Neural cell (in vitro differentiated cells): ENCODE results near the gene FSD1L. TPM values are rescaled to one million over a fixed set of nuclear protein-coding genes. Genes with fewer than 3 reads are reported as not detected.

ENCODE experiments used
- H2AFZ ChIP-seq: fragments of 200-600, 300-800 bp; sonication (generic), shearing (Covaris generic); 2 replicates; pipeline ENCODE4 v1.6.0; 2014; ENCODE audit warnings: low read depth, mild to moderate bottlenecking, antibody characterized with exemption, low read length, moderate library complexity
- H3F3A ChIP-seq: fragments of 200-600 bp; shearing (Covaris generic); 2 replicates; pipeline ENCODE4 v1.6.1; 2016; ENCODE audit warnings: mild to moderate bottlenecking, moderate library complexity, mixed read lengths, antibody characterized with exemption, low read length; ENCODE audit not compliant: insufficient read depth, poor library complexity, severe bottlenecking
- H3K27ac ChIP-seq: fragments of 200-600, 300-800 bp; sonication (generic), shearing (Covaris generic); 2 replicates; pipeline ENCODE4 v1.5.1; 2014; ENCODE audit warnings: mild to moderate bottlenecking, low read length, moderate library complexity
- H3K27me3 ChIP-seq: fragments of 300-800, 200-600 bp; sonication (generic), shearing (Covaris generic); 2 replicates; pipeline ENCODE4 v1.6.0; 2014; ENCODE audit warnings: mild to moderate bottlenecking, low read depth, low read length, moderate library complexity; ENCODE audit not compliant: insufficient read depth
- H3K36me3 ChIP-seq: fragments of 300-800, 200-600 bp; sonication (generic), shearing (Covaris generic); 2 replicates; pipeline ENCODE4 v1.5.1; 2014; ENCODE audit warnings: mild to moderate bottlenecking, antibody characterized with exemption, low read length, moderate library complexity; ENCODE audit not compliant: insufficient read depth
- H3K4me2 ChIP-seq: fragments of 300-800, 200-600 bp; sonication (generic), shearing (Covaris generic); 2 replicates; pipeline ENCODE4 v1.6.0; 2014; ENCODE audit warnings: mild to moderate bottlenecking, low read length
- H3K4me3 ChIP-seq: fragments of 300-800, 200-600 bp; sonication (generic), shearing (Covaris generic); 2 replicates; pipeline ENCODE4 v1.5.1; 2014; ENCODE audit warnings: mild to moderate bottlenecking, low read length, moderate library complexity
- H3K79me2 ChIP-seq: fragments of 200-600 bp; shearing (Covaris generic); replicated peaks from 2 replicates; pipeline ENCODE4 v1.6.0; 2014; ENCODE audit warnings: mild to moderate bottlenecking, low read length, moderate library complexity; ENCODE audit not compliant: insufficient read depth
- H3K9ac ChIP-seq: fragments of 300-800, 200-600 bp; sonication (generic), shearing (Covaris generic); 2 replicates; pipeline ENCODE4 v1.6.1; 2016; ENCODE audit warnings: mild to moderate bottlenecking, low read length, mixed read lengths
- H3K9me2 ChIP-seq: fragments of 200-600 bp; shearing (Covaris generic); 2 replicates; pipeline ENCODE4 v1.6.1; 2016; ENCODE audit warnings: mild to moderate bottlenecking, low read length, mixed read lengths; ENCODE audit not compliant: insufficient read depth
- H3K9me3 ChIP-seq: fragments of 200-600, 300-800 bp; sonication (generic), shearing (Covaris generic); 2 replicates; pipeline ENCODE4 v1.6.1; 2016; ENCODE audit warnings: mild to moderate bottlenecking, mixed run types, low read length, moderate library complexity, mixed read lengths
- H4K20me1 ChIP-seq: fragments of 200-600 bp; shearing (Covaris generic); 2 replicates; pipeline ENCODE4 v1.6.1; 2016; ENCODE audit warnings: mild to moderate bottlenecking, mixed run types; ENCODE audit not compliant: insufficient read depth
- EP300 ChIP-seq: fragments of 450-650 bp; conservative IDR thresholded peaks from 2 replicates; pipeline ENCODE4 v1.6.1; 2014; ENCODE audit warnings: antibody characterized with exemption, mild to moderate bottlenecking, moderate library complexity; ENCODE audit not compliant: poor library complexity, severe bottlenecking
- EZH2 ChIP-seq: fragments of 200-600, 300-800 bp; shearing (Covaris generic), sonication (generic); IDR thresholded peaks from 2 replicates; pipeline ENCODE4 v1.6.1; 2014; ENCODE audit warnings: antibody characterized with exemption, low read length, borderline replicate concordance, mild to moderate bottlenecking; ENCODE audit not compliant: insufficient read depth, poor library complexity, severe bottlenecking
- MXI1 ChIP-seq: fragments of 450-650 bp; conservative IDR thresholded peaks from 2 replicates; pipeline ENCODE4 v1.6.1; 2014; ENCODE audit warnings: antibody characterized with exemption, mild to moderate bottlenecking; ENCODE audit not compliant: poor library complexity, severe bottlenecking
- POLR2AphosphoS5 ChIP-seq: IDR thresholded peaks from 2 replicates; pipeline ENCODE4 v1.6.1; 2012
- RAD21 ChIP-seq: fragments of 450-650 bp; conservative IDR thresholded peaks from 2 replicates; pipeline ENCODE4 v1.6.1; 2014; ENCODE audit warnings: antibody characterized with exemption, mild to moderate bottlenecking, moderate library complexity
- SMC3 ChIP-seq: fragments of 450-650 bp; conservative IDR thresholded peaks from 2 replicates; pipeline ENCODE4 v1.6.1; 2014; ENCODE audit warnings: antibody characterized with exemption, mild to moderate bottlenecking, moderate library complexity; ENCODE audit not compliant: poor library complexity
- TAF1 ChIP-seq: IDR thresholded peaks from 2 replicates; pipeline ENCODE4 v1.6.1; 2012; ENCODE audit warnings: low read depth
- polyA plus RNA-seq: library from polyadenylated mRNA; depleted of rRNA; stranded (reverse); fragments of >200 nt; gene quantifications from 2 replicates; pipeline ENCODE4 v1.2.3, GENCODE V29; 2014
- TF ChIP-seq, protein P1 (sequence below): IDR thresholded peaks from 2 replicates; pipeline ENCODE4 v1.6.1; 2012; ENCODE audit warnings: borderline replicate concordance
- TF ChIP-seq, protein P2 (sequence below): fragments of 450-650 bp; IDR thresholded peaks from 2 replicates; pipeline ENCODE4 v1.5.1; 2014; ENCODE audit warnings: antibody characterized with exemption, mild to moderate bottlenecking, moderate library complexity; ENCODE audit not compliant: poor library complexity, severe bottlenecking

Gene FSD1L
- polyA plus RNA-seq, 1 donor from 2014 or later: 42.8 TPM

DNA sequence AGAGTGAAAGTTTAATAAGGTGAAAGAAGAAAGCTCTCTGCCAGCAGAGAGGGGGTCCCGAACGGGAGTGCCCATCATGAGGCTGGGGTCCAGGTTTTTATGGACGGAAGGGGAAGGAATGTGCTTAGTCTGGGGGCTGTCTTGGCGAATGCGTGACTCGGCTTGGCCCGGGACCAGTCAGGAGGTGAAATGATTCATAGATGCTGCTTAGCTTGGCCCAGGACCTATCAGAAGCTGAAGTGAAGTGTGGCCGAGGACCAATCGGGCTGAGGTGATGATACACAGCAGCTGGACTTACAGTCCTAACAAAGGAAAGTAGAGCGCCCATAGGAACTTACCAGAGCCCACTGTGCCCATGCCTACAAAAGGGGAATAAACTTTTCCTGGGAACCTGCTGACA is 106.2 kb downstream of the FSD1L start:
- H3K79me2 ChIP-seq: peaks cover 9% of the 10 kb centered on the region
- no peaks in the 10 kb centered on the region for H4K20me1 ChIP-seq
- H2AFZ ChIP-seq: no peak overlapping the region
- no peaks in the 10 kb centered on the region for H3K27me3 ChIP-seq
- H3K4me2 ChIP-seq: no peak overlapping the region
- no peaks in the 10 kb centered on the region for H3F3A ChIP-seq
- no peak overlapping the region for H3K27ac ChIP-seq
- TF ChIP-seq POLR2AphosphoS5: no peak
- no peak for TF ChIP-seq EZH2
- no peak for TF ChIP-seq TAF1
- TF ChIP-seq SMC3: no peak
- no peak for TF ChIP-seq EP300
- TF ChIP-seq MXI1: no peak
- TF ChIP-seq, protein P1, sequence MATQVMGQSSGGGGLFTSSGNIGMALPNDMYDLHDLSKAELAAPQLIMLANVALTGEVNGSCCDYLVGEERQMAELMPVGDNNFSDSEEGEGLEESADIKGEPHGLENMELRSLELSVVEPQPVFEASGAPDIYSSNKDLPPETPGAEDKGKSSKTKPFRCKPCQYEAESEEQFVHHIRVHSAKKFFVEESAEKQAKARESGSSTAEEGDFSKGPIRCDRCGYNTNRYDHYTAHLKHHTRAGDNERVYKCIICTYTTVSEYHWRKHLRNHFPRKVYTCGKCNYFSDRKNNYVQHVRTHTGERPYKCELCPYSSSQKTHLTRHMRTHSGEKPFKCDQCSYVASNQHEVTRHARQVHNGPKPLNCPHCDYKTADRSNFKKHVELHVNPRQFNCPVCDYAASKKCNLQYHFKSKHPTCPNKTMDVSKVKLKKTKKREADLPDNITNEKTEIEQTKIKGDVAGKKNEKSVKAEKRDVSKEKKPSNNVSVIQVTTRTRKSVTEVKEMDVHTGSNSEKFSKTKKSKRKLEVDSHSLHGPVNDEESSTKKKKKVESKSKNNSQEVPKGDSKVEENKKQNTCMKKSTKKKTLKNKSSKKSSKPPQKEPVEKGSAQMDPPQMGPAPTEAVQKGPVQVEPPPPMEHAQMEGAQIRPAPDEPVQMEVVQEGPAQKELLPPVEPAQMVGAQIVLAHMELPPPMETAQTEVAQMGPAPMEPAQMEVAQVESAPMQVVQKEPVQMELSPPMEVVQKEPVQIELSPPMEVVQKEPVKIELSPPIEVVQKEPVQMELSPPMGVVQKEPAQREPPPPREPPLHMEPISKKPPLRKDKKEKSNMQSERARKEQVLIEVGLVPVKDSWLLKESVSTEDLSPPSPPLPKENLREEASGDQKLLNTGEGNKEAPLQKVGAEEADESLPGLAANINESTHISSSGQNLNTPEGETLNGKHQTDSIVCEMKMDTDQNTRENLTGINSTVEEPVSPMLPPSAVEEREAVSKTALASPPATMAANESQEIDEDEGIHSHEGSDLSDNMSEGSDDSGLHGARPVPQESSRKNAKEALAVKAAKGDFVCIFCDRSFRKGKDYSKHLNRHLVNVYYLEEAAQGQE: no peak
- no peak for TF ChIP-seq RAD21
- TF ChIP-seq, protein P2, sequence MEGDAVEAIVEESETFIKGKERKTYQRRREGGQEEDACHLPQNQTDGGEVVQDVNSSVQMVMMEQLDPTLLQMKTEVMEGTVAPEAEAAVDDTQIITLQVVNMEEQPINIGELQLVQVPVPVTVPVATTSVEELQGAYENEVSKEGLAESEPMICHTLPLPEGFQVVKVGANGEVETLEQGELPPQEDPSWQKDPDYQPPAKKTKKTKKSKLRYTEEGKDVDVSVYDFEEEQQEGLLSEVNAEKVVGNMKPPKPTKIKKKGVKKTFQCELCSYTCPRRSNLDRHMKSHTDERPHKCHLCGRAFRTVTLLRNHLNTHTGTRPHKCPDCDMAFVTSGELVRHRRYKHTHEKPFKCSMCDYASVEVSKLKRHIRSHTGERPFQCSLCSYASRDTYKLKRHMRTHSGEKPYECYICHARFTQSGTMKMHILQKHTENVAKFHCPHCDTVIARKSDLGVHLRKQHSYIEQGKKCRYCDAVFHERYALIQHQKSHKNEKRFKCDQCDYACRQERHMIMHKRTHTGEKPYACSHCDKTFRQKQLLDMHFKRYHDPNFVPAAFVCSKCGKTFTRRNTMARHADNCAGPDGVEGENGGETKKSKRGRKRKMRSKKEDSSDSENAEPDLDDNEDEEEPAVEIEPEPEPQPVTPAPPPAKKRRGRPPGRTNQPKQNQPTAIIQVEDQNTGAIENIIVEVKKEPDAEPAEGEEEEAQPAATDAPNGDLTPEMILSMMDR: no peak
- H3K36me3 ChIP-seq: no peaks in the 10 kb centered on the region
- no peaks in the 10 kb centered on the region for H3K9me3 ChIP-seq
- no peak overlapping the region for H3K4me3 ChIP-seq
- no peaks in the 10 kb centered on the region for H3K9me2 ChIP-seq
- H3K9ac ChIP-seq: no peak overlapping the region

DNA sequence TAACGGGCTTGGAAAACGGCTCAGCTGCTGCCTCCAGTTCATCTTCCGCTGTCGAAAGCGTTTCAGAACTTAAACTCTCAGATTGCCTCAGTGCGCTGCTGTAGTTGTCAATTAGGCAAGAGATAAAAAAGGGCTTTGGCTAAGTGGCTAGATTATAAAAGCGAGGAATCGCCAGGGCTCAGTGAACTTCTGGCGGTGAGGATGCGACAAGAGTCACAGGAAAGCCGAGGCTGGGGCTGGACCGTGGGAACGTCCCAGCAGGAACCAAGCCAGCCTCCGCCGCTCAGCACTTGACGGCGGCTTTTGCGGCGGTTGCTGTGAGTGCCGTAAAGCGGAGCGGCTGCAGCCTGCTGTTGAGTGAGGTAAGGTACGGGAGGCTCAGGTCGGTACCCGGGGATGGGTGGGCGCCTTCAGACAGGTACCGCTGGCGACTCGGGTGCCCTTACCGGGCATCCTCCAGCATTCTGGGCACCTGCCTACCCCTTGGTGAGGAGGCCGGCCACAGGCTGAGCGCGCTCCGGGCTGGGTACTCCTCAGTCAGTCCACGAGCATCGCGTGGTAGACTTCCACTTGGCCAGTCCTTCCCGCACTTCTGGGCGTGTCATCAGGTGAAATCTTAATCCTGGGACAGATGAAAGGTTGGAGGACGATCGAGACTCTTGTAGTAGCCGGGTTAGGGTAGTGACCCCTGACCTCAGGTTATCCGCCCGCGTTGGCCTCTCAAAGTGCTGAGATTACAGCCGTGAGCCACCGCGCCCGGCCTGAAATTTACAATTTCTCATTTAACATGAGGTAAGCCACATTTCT is 110.2 kb downstream of the FSD1L start, which contains the start of gene FKTN:
Gene FKTN (plus strand): TSS at position 328 of the 807 bp plus-strand sequence. CDS start 16,902 bp downstream, outside the sequence.
- peak within 1 kb of the TSS; percentile 38 for H3K27ac ChIP-seq
- peaks cover 9% of the 10 kb centered on the region for H3K79me2 ChIP-seq
- no peak for TF ChIP-seq EZH2
- TF ChIP-seq TAF1: peak; percentile 92
- peak; percentile 61 for TF ChIP-seq POLR2AphosphoS5
- peak; percentile 83 for TF ChIP-seq MXI1
- TF ChIP-seq, protein P2: peak; percentile 11
- TF ChIP-seq RAD21: peak; percentile 28
- no peak for TF ChIP-seq EP300
- TF ChIP-seq, protein P1: peak; percentile 71
- peak; percentile 35 for TF ChIP-seq SMC3
- H3K9me3 ChIP-seq: peaks cover 7% of the 10 kb centered on the region
- no peaks in the 10 kb centered on the region for H3K27me3 ChIP-seq
- H4K20me1 ChIP-seq: no peaks in the 10 kb centered on the region
- H3K9ac ChIP-seq: peak within 1 kb of the TSS; percentile 70
- no peaks in the 10 kb centered on the region for H3K36me3 ChIP-seq
- peak within 1 kb of the TSS; percentile 89 for H2AFZ ChIP-seq
- H3K9me2 ChIP-seq: no peaks in the 10 kb centered on the region
- peak within 1 kb of the TSS; percentile 82 for H3K4me2 ChIP-seq
- no peaks in the 10 kb centered on the region for H3F3A ChIP-seq
- peak within 1 kb of the TSS; percentile 90 for H3K4me3 ChIP-seq
